Common myeloid progenitor, CD34-positive (primary cell): Measurements from ENCODE around the gene KIAA1328.

Source experiments
- CTCF ChIA-PET: fragments of 350-600 bp; sonication (Branson Sonifier 250); formaldehyde crosslinking; loops from one replicate; lab custom pipeline; 2021; ENCODE audit warnings: antibody characterized with exemption; lab: Charles Lee
- POLR2A ChIA-PET: fragments of 350-600 bp; sonication (Branson Sonifier 250); formaldehyde crosslinking; loops from one replicate; lab custom pipeline; 2021; ENCODE audit warnings: antibody characterized with exemption; lab: Charles Lee
- DNase-seq, 3 donors: peaks; one replicate each; pipeline versions ENCODE4 v3.0.0 to v3.0.0-alpha.2; 2013
- H3K27ac ChIP-seq, 2 experiments: 1 replicate in 1 of 2; 2 replicates in 1 of 2; pipeline ENCODE4 v1.7.0; 2013; ENCODE audit warnings: inconsistent platforms in 2 of 2, low read length in 2 of 2, mild to moderate bottlenecking in 2 of 2, low read depth in 1 of 2, moderate library complexity in 1 of 2; ENCODE audit not compliant: severe bottlenecking in 2 of 2, insufficient read depth in 1 of 2, poor library complexity in 1 of 2
- H3K27me3 ChIP-seq, 5 experiments: replicated peaks in 2 of 5; 1 replicate in 3 of 5; 2 replicates in 2 of 5; pipeline versions ENCODE4 v1.6.1 to v1.7.0; 2013; ENCODE audit warnings: low read length in 4 of 5, mild to moderate bottlenecking in 2 of 5, moderate library complexity in 2 of 5, inconsistent platforms in 1 of 5; ENCODE audit not compliant: insufficient read depth in 5 of 5, control insufficient read depth in 4 of 5
- H3K36me3 ChIP-seq, 4 experiments: 1 replicate in 2 of 4; 2 replicates in 2 of 4; pipeline versions ENCODE4 v1.6.1 to v1.7.0; 2013; ENCODE audit warnings: low read length in 3 of 4, control low read depth in 1 of 4, mild to moderate bottlenecking in 1 of 4; ENCODE audit not compliant: control insufficient read depth in 4 of 4, insufficient read depth in 4 of 4
- H3K4me1 ChIP-seq, 4 experiments: 1 replicate in 3 of 4; 2 replicates in 1 of 4; pipeline versions ENCODE4 v1.6.1 to v1.7.1; 2013; ENCODE audit warnings: low read length in 3 of 4, mild to moderate bottlenecking in 3 of 4, control low read depth in 1 of 4, inconsistent platforms in 1 of 4, moderate library complexity in 1 of 4; ENCODE audit not compliant: control insufficient read depth in 4 of 4, insufficient read depth in 4 of 4; ENCODE audit errors: control extremely low read depth in 1 of 4
- H3K4me3 ChIP-seq, 7 experiments: 1 replicate in 4 of 7; 2 replicates in 3 of 7; pipeline versions ENCODE4 v1.5.1 to v1.7.0; 2013; ENCODE audit warnings: mild to moderate bottlenecking in 7 of 7, low read length in 6 of 7, moderate library complexity in 6 of 7, inconsistent platforms in 2 of 7, low read depth in 2 of 7, control low read depth in 1 of 7; ENCODE audit not compliant: insufficient read depth in 4 of 7, control insufficient read depth in 1 of 7; ENCODE audit errors: extremely low read depth in 1 of 7
- H3K9me3 ChIP-seq, 5 experiments: 1 replicate in 4 of 5; 2 replicates in 1 of 5; pipeline versions ENCODE4 v1.6.1 to v1.7.1; 2013; ENCODE audit warnings: low read length in 4 of 5, mild to moderate bottlenecking in 2 of 5, inconsistent platforms in 1 of 5, low read depth in 1 of 5, moderate library complexity in 1 of 5; ENCODE audit not compliant: control insufficient read depth in 4 of 5, insufficient read depth in 2 of 5; ENCODE audit errors: control extremely low read depth in 1 of 5
- WGBS: methylation state at CpG from one replicate; pipeline ENCODE4 v1.1.5; 2013; ENCODE audit not compliant: insufficient coverage; 5-methylcytosine and 5-hydroxymethylcytosine counted together

Gene KIAA1328

DNA sequence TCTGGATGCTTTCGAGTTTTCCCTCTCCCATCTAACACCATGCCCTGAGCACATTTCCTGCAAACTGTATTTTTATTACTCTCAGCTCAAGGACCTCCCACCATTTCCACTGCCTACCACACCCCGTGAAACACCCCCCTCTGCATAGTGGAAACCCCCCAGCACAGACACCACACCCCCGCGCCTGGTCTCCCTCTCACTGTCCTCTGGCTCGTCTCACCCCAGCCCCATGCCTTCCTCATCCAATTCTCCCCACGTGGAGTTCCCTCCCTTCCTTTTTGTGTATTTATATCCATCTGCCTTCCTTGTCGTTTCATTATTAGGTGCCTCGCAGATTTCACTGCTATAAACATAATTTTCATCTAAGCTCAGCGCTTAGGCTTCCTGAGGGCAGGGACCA is 429.2 kb downstream of the KIAA1328 start:
- CTCF ChIA-PET: no interaction called here
- DNase-seq: no peak
- POLR2A ChIA-PET: interaction anchor here (0.8 kb wide), 1 partner anchor 24 kb away, joined by 5 read pairs; no protein-coding TSS in a partner anchor
- H3K4me1 ChIP-seq: peaks cover 0 to 9% (median 4%) of the 10 kb centered on the region in 4 experiments
- peaks cover 0 to 72% (median 32%) of the 10 kb centered on the region in 5 experiments for H3K27me3 ChIP-seq
- WGBS: 39% methylated on average over 5 of the region's 9 CpGs
- H3K27ac ChIP-seq: no peak overlapping the region
- no peaks in the 10 kb centered on the region for H3K36me3 ChIP-seq
- H3K9me3 ChIP-seq: no peaks in the 10 kb centered on the region
- no peak overlapping the region for H3K4me3 ChIP-seq

DNA sequence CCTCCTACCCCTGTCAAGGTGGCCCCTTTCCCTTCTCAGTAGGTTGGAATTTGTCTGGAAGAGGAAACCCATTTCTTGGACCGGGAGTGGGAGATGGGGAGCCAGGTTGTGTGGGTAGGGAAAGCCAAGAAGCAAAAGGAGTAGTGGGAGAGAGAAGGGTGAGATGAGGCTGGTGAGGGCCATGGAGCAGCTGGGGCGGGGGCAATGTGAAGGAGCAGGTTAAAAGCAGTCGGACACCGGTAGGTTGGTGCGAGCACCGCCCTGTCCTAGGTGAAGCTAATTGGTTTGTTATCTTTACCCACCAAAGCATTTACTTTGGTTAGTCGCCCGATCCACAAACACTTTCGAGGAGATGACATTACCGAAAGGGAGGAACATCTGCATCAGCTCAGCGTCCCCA is 429.9 kb downstream of the KIAA1328 start:
- Histone ChIP-seq H3K36me3 (no peaks in the 10 kb centered on the region), H3K4me3 (no peak overlapping the region), H3K27me3 (peaks cover 0 to 69% (median 29%) of the 10 kb centered on the region in 5 experiments), H3K9me3 (no peaks in the 10 kb centered on the region), H3K27ac (no peak overlapping the region), H3K4me1 (peaks cover 0 to 5% (median 2%) of the 10 kb centered on the region in 4 experiments)
- no peak for DNase-seq
- 38% methylated on average over 11 of the region's 11 CpGs for WGBS
- POLR2A ChIA-PET: interaction anchor here (0.8 kb wide), 1 partner anchor 23 kb away, joined by 5 read pairs; no protein-coding TSS in a partner anchor
- CTCF ChIA-PET: no interaction called here

DNA sequence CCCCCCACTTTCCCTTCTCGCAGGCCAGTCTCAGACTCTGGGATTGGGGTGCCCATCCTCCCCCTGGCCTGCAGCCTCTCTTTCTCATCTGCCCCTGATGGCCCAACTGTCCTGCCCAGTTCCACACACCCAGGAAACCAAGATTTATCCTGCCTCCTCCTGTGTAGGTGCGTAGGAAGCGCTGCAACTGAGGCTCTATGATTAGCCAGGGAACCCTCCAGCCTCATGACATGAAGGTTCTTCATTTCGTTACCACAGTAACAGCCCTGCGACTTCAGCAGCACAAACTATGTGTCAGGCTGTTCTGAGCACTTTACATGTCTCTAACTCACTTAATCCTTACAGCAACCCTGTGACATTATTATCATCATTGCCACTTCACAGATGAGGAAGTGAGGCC is 430.8 kb downstream of the KIAA1328 start:
- Histone ChIP-seq H3K27me3 (peaks cover 0 to 63% (median 26%) of the 10 kb centered on the region in 5 experiments), H3K4me1 (no peaks in the 10 kb centered on the region), H3K4me3 (no peak overlapping the region), H3K36me3 (no peaks in the 10 kb centered on the region), H3K9me3 (no peaks in the 10 kb centered on the region), H3K27ac (no peak overlapping the region)
- no peak for DNase-seq
- POLR2A ChIA-PET: no interaction called here
- 83% methylated on average over 5 of the region's 5 CpGs for WGBS
- CTCF ChIA-PET: no interaction called here

DNA sequence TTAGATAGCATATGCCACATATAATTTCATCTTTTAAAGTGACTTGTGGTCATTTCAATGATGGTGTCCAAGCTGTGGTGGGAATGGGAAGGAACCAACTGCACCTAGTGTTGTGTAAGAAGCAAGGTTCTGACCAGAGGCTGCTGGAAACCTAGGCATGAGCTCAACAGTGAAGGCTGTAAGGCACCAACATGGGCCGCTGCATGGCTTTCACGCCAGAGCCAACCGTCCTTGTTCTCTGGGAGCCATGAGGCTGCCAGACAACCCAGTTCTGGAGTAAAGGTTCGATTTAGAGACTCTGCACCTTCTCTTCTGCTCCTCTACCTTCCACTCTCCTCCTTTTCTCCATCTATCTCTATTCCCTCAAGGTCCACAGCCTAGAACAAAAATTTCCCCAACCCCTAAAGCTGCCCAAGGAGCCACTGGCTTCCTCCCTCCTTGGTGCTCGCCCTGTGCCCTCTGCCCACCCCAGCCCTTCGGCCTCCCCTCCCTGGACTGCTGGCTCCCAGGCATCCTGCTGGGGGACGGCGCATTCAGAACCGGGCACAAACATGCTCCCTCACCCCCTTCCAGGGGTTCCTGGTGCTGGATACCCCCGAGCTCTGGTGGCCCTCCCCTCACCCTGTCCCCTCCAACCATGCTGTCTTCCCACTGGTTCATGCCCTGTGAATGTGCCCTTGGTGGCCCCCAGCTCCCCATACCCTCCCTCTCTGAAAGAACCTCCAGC is 431.6 kb downstream of the KIAA1328 start:
- no peaks in the 10 kb centered on the region for H3K9me3 ChIP-seq
- POLR2A ChIA-PET: no interaction called here

DNA sequence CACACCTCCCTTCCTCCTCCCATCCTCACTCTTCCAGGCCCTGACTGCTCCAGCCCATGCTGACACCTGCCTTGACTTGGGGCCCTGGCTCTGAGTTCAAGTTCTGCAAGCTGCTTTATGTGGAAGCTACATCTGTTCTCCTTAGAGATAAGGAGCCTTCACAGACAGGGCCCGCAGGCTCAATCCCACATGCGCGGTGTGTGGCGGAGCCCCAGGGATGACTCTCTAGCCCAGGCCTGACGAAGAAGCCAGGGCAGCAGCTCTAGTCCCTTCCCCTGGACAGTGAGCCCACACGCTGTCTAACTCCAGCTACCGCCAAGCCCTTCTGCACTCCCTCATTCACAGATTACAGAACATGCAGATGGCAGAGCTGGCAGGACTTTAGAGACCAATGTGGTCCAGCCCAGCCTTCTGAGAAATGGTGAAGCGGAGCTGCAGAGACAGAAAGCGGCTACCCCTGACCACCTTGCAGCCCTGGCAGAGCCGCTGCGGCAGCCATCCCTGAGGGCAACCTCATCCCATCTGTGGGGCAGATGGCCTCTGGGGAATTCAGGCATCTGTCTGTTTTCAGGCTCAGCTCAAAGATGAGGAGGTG is 432.4 kb downstream of the KIAA1328 start:
- Histone ChIP-seq H3K4me3 (no peak overlapping the region), H3K36me3 (no peaks in the 10 kb centered on the region), H3K4me1 (no peaks in the 10 kb centered on the region), H3K27ac (no peak overlapping the region), H3K27me3 (peaks cover 0 to 49% (median 15%) of the 10 kb centered on the region in 5 experiments), H3K9me3 (no peaks in the 10 kb centered on the region)
- DNase-seq: no peak
- CTCF ChIA-PET: interaction anchor here (0.6 kb wide), 1 partner anchor 199 kb away, joined by 3 read pairs; no protein-coding TSS in a partner anchor
- WGBS: 97% methylated on average over 11 of the region's 11 CpGs
- POLR2A ChIA-PET: no interaction called here

More for the DNA sequence above, 431.6 kb downstream of the KIAA1328 start:
- 73% methylated on average over 10 of the region's 10 CpGs for WGBS
- Histone ChIP-seq H3K4me3 (no peak overlapping the region), H3K27ac (no peak overlapping the region), H3K36me3 (no peaks in the 10 kb centered on the region), H3K4me1 (no peaks in the 10 kb centered on the region), H3K27me3 (peaks cover 0 to 55% (median 20%) of the 10 kb centered on the region in 5 experiments)
- CTCF ChIA-PET: no interaction called here
- DNase-seq: no peak

DNA sequence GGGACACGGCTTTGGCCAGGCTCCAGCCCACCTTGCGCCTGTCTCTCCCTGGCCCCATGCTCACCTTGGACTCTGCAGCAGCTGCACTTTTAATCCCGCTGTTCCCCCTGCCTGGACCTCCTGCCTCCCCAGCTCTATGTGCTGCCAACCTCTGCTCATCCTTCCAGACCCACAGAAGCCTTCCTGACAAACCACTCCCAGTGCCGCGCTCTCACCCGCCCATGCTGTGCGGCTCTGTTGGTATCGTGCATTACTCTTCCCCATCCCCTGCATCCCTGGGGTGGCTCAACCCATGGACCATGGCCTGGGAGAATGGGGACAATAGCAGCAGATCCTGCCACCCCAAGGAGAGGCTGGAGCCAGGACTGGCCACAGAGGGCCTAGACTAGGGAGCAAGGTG is 433.1 kb downstream of the KIAA1328 start:
- ChIA-PET POLR2A (no interaction called here), CTCF (no interaction called here)
- no peaks in the 10 kb centered on the region for H3K9me3 ChIP-seq
- H3K36me3 ChIP-seq: no peaks in the 10 kb centered on the region
- H3K27me3 ChIP-seq: peaks cover 0 to 43% (median 13%) of the 10 kb centered on the region in 5 experiments
- H3K4me1 ChIP-seq: no peaks in the 10 kb centered on the region
- 88% methylated on average over 6 of the region's 8 CpGs for WGBS
- H3K27ac ChIP-seq: no peak overlapping the region
- no peak overlapping the region for H3K4me3 ChIP-seq
- DNase-seq: no peak

DNA sequence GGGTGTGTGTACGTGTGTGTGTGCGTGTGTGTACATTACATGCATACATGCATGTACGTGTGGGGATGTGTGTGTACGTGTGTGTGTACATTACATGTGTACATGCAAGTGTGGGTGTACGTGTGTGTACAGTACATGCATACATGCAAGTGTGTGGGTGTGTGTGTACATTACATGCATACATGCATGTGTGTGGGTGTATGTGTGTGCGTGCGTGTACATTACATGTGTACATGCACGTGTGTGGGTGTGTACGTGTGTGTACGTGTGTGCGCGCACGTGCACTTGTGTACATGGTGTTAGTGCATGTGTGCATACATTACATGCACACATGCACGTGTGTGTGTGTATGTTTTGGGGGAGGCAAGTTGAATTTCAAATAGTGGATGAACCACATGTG is 436.0 kb downstream of the KIAA1328 start:
- DNase-seq: no peak
- H3K27ac ChIP-seq: no peak overlapping the region
- no peaks in the 10 kb centered on the region for H3K4me1 ChIP-seq
- H3K9me3 ChIP-seq: no peaks in the 10 kb centered on the region
- ChIA-PET POLR2A (no interaction called here), CTCF (no interaction called here)
- H3K36me3 ChIP-seq: no peaks in the 10 kb centered on the region
- H3K4me3 ChIP-seq: no peak overlapping the region
- 93% methylated on average over 12 of the region's 14 CpGs for WGBS
- peaks cover 0 to 16% (median 7%) of the 10 kb centered on the region in 5 experiments for H3K27me3 ChIP-seq
